GM21737 (cell line): Measurements from ENCODE around the gene FAM9A.

ENCODE experiments used
- ATAC-seq: cut with Tn5 transposase; IDR thresholded peaks from one replicate; pipeline ENCODE4 v1.9.1; 2021; ENCODE audit warnings: mild to moderate bottlenecking, moderate library complexity; ENCODE audit not compliant: unreplicated experiment

The FAM9A gene

DNA sequence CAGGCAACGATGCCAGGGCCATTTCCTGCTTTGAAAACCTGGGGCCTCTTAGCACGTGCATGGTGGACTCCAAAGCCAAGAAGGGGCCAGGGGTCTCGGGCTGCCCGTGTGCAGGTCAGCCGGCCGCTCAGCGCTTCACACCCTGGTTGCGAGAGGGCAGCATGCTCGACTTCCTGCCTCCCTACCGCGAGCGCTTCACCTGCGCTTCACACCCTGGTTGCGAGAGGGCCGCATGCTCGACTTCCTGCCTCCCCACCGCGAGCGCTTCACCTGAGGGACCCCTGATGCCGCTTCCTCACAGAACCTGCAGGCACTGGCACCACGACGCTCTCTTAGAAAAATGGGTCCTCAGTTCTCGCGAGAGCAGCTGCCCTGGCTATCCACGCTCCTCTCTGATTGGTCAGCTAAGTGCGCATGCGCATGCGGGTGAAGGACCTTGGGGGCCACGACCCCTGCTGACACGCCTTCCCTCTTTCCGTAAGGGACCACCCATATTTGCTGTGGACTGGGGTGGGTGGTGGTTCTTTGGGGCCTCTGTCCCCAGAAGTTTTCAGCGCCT lies at the start of gene FAM9A:
FAM9A (minus strand) TSS at position 343 of the 559 bp plus-strand sequence. CDS start 1,212 bp downstream, outside the sequence.
- ATAC-seq, result no peak

DNA sequence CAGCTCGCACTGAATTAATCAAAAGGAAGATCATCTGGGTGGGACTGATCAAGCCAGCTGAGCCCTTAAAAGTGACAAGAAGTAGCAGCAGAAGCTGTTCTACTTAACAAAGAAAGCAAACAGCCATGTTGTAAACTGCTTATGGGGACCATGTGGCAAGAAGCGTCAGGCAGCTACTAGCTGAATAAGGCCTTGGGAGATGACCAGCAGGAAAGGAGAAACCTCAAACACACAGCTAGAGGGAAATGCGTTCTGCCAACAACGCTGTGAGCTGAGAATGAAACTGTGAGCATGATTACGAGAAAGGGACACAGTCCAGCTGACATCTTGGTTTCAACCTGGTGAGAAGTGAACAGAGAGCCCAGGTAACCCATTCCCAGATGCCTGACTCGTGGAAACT lies 49.3 kb upstream of the FAM9A start:
- no peak for ATAC-seq

DNA sequence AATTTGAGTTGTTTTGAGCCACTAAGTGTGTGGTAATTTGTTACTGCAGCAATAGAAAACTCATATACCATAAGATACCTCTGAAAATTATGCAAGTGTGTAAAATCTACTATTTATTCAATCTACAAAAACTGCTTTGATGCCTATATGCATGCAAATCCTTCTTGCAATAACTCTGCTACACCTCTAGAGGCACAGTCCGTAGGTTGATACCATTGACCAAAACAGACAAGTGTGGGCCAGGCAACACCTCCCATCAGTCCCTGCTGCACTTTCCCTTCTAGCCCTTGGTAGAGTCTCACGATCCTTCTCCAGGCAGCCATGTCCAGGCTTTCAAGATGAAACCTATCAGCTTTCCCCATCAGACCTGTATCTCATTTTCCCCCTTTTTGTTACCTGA lies 48.8 kb upstream of the FAM9A start:
- ATAC-seq, result no peak

DNA sequence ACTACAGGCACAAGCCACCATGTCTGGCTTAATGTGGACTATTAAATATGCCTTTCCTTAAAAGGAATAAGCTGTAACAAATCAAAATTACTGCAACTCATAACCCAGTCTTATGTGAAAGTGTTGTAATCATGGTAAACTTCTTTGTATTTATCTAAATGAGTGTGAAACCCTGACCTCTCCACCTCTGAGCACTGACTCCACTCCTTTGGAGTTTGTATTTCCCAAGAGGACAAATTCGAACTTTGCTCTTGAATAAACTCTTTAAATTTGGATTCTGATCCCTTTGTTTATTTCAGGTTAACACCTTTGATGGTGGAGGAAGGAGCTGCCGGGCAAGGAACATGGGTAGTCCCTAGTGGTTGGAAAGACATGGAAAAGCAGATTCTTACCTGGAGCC lies 48.3 kb upstream of the FAM9A start:
- ATAC-seq, result no peak

DNA sequence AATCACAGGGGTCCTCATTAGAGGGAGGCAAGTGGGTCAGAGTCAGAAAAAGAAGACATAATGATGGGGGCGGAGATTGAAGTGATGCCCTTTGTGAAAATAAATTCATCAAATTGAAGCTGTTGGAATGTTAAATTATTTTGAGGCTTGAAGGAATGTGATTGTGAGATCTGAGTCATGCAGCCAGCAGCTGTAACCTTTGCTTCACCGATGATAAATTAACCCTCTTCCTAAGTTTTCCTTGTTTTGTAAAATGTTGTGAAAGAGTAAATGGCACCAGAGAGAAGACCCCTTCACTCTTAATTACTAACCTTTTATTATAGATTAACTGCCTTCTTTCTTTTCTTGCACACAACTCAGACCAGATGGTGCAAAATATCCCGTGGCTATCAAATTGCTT lies 47.7 kb upstream of the FAM9A start:
- ATAC-seq, result no peak

DNA sequence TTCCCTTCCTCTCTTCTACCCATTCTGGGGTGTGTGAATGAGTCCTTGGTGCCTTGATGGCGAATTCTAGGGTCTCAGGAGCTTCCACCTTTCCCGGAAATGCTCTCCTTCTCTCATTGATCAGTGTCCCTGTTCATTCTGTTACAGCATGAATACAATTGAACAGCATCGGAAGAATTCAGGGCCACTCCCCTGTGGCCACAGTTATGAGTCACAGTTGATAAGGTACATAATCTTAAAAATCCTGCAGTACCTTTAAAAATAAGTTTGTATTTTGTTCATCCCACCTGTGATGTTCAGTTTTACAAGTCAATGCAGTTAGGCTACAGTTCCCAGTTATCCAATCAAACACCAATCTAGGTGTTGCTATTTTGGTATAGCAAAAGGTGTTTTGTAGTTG lies 47.3 kb upstream of the FAM9A start:
- no peak for ATAC-seq

DNA sequence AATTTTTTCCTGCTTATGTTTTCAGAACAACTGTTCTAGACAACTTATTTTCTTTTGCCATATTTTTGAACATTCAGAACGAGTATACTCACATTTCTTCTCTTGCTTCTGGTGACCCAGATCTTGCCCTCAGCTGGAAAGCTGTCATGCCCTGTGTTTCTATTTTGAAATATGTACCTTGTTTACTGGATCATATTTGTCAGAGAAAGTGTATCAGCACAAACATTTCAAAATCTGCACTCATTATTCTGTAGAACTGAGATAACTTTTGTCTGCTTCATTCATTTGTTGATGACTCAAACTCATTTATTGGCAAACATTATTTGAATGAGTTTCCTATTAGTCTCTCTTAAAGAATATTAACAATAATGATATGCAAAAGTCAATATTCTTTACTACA lies 46.2 kb upstream of the FAM9A start:
- no peak for ATAC-seq

DNA sequence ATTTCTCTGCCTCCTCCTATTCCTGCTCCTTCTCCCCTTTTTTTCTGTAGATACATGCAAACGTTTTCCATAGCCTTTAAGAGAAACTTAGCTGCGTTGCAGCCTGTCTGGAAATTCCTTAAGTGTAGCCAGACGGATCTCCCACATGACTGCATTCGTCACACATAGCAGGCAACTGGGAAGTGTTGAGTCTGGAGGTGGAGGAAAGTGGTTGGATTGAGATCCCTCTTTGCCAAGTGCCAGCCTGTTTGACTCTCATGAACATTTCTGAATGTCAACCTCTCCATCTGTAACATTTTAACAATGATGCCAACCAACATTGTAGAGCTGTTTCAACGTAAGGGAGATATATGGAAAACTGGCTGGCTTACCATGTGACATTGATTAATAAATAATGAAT lies 45.1 kb upstream of the FAM9A start:
- no peak for ATAC-seq

DNA sequence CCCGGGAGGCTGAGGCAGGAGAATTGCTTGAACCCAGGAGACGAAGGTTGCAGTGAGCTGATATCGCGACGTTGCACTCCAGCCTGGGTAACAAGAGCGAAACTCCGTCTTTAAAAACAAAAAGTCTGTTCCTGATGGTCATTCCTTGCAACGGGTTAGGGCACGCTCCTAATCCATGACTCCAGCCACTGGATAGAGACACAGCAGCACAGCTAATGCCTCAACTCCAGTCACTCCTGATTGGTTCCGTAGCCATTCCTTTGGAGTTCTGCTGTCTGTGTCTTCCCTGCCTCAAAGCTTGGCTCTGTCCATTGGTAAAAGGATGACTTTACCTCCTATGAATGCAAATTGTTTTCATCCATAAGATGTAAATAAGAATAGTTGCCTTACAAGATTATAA lies 44.3 kb upstream of the FAM9A start:
- no peak for ATAC-seq

DNA sequence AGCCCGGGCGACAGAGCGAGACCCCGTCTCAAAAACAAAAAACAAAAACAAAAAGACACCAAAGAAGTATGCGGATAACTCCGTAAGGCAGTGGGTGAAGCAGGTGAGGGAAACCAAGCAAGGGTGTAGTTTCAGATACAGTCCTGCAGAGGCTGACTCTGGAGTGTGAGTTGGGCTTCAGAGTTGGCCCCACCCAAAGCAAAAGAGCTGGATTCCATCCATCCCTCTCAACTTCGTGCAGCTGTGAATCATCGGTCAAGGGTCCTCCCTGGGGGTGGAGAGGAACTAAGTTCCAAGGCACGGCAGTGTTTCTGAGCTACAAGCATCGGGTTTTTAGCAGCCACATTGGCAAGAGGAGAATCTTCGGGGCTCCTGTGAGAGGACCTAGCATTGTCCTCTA lies 43.9 kb upstream of the FAM9A start:
- ATAC-seq, result no peak

DNA sequence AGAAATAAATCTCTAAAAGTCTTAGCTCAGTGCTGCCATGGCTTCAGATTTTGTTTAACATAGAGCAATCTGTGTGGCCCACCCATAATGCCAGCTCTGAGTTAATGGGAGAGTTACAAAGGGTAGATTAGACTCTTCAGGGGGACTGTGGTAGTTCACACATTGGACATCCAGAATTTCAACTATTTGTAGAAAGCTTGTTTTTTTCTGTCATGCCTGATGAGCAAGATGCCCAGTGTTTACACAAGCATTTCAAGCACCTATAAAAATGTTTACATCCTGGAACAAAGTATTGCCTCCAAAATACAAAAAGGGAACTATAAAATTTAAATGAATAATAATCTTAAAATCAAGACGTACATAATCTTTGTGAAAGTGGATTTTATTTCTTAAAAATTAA lies 43.0 kb upstream of the FAM9A start:
- ATAC-seq, result no peak

DNA sequence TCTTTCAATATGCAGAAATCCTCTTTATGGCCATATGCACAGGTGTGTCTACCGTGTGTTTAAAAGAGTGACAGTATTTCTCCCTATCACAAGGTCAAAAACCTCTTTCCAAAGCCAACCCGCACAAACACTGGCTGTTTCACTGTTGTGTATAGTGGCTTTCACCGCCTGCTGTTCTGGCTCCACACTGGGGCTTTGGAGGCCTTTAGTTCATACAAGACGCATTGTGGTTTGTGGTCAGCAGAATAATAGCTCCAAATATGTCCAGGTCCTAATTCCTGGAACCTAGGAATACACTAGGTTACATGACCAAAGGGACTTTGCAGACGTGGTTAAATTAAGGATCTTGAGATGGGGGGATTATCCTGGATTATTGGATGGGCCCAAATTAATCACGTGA lies 40.7 kb upstream of the FAM9A start:
- no peak for ATAC-seq

DNA sequence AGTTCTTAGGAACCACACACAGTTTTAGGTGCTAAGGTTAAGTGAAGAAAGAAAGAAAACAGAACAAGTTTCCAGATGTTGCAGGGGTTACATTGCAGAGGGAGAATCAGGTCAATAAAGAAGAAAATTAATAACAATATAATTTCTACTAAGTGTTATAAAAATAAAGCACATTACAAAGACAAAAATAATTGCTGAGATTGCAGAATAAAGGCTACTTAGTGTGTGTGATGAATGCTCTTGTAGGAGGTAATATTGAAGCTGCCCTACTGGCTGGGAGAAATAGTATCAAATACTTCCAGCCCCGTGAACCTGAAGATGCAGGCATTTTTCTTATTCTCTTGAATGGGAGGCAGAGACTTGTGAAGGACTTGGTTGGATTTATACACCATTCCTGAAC lies 33.2 kb upstream of the FAM9A start:
- ATAC-seq, result no peak

DNA sequence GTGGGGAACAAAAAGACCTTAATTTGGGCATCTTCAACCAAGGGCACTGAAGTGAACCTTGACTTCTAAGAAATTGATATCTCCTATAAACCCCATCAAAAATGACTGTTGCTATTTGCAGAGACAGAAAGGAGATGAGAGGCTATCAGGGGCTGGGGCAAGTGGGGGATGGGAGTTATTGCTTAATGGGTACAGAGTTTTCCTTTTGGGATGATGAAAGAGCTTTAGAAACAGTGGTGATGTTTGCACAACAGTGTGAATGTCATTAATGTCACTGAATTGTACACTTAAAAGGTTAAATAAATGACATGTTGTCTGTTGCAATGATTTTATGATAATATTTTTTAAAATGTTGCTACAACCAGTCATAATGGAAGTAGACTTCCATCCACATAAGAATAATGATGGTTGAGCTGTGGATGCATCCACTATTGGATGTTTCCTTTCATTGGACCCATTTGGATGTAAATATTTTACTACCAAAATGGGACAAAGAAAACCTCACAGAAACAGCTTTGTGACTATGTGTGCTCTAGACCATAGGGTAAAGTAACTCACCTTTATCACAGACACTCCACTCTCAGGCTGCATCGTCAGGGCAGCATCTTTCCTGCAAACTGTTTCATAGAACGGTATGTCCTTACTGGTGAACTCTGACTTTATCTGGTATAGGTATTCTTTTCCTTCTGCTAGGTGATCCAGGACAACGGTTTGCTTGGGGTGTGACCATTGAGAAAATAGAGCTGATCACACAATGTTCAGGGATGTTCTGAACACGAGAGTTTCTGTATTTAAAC lies 31.6 kb upstream of the FAM9A start:
- ATAC-seq, result no peak

DNA sequence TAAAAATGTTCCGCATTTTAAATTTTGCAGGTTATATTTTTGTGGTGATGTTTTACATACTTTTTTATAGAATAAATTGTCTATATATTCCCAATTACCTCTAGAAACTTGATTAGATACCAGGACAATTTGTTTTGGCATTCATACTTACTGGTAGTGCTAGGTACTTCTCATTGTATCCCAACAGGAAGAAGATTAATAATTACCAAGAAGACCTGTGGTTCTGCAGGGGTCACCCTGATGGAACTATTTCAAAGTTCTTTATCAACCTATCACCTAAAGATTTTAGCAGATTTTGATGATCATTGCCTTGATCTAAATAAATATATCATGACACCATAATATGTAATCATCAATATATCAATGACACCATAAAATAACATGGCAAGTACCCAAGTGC lies 22.5 kb upstream of the FAM9A start:
- no peak for ATAC-seq

DNA sequence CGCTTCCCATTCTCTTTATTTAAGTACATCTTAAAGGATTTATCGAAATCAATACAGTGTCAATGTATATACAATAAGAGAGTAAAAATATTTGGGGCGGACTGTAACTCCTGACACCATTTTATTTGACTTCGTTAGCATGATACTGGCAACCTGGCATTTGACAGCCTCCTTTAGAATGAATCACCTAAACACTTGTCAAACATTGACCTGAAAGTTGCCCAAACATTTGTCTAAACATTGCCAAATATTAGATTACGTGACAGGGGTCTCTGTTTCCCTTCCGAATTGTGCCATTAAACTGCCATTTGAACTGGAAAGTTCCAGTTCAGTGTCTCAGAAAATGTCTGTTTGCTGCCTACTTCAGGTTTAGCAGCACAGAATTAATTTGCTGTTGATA lies 20.8 kb upstream of the FAM9A start:
- no peak for ATAC-seq

DNA sequence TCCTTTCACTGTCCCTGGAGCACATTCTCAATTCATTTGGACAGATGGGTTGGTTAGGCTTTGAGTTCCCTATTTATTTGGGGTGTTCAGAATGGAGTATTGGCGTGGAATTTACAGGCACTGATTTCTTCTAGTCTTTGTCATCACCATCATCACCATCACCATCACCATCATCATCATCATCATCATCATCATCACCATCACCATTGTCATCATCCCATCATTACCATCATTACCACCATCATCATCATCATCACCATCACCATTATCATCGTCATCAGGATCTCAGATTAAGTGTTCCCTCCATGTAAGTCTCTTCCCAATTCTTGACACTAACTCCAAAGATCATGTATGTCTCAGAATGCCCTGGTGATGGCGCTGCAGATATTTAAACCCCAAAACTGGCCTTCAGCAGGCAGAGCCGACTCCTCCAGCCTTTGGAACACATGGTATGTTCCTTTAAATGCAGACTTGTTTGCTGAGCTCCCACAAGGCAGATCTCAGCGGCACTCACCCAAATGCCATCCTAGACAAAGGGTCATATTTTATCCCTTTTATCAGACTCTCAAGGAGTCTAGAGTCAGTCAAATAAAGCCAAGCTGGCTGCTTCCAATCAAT lies 19.8 kb upstream of the FAM9A start:
- no peak for ATAC-seq

DNA sequence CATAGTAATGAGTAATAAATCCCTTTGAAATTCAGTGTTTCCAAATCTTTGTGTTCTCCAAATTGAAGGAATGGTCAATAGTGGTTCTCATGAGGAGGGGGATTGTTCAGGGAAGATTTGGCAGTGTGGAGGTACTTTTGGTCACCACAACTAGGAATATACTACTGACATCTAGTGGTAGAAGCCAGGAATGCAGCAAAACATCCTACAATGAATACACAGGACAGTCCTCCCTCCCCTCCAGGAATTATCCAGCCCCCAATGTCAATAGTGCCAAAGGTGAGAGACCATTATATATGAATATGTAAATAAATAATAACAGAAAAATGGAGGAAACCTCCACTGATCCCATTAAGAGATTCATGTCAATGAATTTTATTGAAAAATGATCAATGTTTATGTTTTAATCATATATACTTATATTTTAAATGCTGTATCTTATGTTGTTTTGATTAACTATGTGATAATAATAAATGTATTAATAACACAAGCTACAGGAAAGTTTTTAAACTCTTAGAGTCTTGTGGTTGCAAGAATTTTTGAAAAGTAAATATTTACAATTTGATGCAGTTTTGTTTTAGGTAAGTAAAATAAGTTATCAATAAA lies 14.4 kb upstream of the FAM9A start:
- no peak for ATAC-seq

DNA sequence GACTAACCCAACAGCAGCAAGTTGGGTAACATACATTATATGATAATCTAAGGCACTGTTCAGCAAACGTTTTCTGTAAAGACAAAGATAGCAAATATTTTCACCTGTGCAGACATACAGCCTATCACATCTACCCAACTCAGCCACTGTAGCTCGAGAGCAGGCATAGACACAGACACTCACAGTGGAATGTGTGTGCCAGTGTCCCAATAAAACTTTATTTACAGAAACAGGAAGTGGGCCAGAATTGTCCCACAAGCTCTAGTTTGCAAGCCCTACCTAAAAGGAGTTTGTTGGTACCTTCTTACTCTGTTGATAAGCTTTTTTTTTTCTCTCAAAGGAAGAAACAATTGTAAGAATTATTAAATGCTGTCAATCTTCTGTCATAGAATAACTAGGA lies 11.9 kb upstream of the FAM9A start:
- no peak for ATAC-seq

DNA sequence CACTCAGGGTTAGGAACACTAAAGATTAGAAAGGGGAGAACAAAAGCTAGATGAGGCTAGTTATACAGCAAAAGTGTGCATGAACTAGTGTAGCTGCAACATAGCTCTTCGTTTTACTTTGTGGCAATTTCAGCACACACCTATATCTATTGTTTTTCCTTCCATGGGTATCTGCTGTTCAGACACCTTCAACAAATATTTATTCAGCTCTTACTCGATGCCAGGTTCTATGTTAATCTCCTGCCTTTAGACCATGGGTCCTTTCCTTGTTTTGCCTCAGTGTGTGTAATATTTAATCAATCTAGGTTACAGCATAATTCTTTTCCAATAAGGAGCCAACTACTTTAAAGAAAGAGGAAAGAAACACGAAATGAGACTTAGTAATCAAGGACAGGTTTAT lies 10.4 kb upstream of the FAM9A start:
- ATAC-seq, result no peak

DNA sequence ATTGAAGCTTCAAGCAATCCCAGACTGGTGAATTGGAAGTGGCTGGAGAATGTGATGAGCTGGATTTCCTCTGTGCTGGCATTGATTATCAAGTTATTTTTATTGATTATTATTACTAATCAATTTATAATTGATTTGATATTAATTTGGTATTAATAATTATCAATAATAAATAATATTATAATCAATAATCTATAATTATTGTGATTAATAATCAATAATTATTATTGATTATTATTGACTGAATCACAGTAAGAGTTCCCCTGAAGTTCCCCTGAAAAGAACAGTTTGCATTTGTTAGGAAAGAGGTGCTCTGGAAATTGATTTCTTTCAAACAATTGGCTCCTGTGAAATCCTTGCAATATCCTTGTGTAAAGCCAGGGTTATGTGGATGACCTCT lies 7.5 kb upstream of the FAM9A start:
- ATAC-seq, result no peak

DNA sequence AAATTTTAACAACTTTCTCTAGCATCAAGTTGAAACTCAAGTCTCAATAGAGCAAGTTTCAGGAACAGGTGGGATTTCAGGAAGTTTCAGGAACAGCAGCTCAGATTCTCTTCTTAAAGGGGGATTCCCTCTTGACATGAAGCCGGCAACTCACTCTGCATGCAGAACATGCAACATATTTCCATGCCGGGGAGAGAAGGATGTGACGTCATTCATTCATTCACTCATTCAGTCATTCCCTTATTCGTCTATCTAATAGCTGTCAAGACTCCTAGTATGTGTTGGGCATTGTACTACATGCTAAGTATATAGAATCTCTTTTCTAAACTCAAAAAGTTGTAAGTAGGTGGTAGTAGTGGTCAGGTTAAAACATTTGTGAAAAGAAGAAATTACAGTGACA lies 4.8 kb upstream of the FAM9A start:
- no peak for ATAC-seq
